Measurements from ENCODE around the gene S100B.
"Not testable (repeated sequence)": the region's sequence is repeated elsewhere in the genome, so short reads cannot be mapped to it uniquely, and the experiment has no call there.

Gene S100B

DNA sequence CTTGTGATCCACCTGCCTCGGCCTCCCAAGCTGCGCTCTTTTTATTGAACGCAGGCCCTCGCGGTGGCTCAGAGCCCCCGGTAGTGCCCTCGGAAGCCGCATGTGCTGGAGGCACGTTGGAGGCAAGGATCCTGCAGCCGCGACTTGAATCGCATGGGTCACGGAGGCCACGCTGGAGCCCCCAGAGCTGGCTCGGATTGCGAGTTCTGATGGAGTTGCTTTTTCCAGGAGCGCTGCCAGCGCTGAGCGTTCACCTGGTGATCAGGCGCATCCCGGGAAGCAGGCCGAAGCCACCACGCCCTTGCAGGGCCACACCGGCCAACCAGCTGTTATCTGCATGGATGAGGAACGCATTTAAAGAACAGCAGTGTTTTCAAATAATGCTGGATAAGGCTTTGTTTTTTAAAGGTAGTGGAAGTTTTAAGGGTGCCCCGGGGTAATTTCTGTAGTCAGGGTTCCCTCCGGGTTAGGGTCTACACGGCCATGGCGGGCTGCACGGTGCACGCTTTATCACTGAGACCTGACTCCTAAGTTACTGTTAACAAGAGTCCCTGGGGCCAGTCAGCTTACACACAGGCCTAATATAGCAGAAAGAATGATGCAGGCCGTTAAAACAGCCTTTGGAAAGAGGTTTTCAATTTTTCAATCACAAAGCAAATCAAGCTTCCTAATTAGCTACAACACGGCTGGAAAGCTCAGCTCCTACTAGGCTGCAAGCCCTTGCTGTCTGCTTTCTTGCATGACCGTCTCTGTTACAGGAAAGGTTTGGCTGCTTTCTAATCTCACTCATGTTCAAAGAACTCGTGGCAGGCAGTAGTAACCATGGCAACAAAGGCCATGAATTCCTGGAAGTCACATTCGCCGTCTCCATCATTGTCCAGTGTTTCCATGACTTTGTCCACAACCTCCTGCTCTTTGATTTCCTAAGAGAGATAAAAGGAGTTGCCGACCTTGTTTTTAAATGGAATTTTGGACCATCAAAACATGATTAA, 6.0 kb downstream of the S100B start:
- no peak for DNase-seq

DNA sequence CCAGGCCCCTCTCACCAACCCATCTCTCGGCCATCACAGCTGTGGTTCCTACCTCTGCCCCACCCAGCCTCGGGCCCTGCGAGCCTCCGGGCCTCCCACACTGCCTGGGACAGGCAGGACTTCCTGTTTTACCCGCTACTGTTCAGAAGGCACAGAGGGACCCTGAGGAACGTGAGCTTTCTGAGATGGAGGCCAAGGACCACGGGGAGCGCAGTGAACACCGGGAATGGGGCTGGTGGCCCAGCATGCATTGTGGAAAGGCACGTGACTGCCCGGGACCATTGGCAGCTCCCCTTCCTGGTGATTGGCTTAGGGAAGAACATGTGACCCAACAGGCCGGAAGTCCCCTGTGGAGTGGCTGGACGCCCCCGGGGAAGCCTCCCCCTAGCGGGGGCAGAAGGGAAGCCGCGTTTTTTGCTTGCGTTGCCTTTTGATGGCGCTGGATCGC, 7.0 kb downstream of the S100B start:
- no peak for DNase-seq

DNA sequence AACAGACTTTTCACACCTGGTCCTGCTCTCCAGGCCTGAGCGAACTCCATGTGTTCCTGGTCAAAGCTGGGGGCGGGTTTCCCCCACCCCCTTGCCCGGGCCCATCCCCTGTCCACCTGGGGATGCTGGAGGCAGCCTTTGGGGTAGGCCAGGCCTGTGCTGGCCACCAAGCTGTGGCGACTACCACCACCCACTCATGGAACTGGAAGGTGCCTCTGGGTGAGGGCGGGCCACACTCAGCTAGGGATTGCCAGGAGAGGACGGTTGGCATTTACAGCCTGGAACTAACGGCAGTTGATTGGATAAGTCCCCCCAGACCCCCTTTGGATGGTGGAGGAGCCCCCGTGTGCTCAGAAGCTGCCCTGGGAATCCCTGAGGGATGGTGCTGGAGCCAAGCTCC, 7.9 kb downstream of the S100B start:
- no peak for DNase-seq

DNA sequence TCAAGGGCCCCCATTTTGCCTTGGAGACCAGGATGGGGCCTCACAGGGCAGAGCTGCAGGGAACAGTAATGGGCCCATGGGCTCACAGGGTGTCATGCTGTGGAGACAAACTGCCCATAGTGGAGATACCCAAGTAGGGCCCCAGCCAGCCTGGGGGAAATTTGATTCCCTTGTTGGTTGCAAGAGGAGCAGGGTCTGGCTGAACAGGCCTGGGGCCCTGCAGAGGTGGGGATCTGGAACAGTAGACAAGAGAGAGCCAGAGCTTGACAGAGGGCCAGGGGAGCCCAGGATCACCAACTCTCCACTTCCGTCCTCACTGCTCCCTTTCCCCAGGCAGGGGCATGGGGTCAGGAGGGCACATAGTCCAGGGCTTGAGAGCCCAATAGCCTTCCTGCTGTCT, 8.7 kb downstream of the S100B start:
- no peak for DNase-seq

DNA sequence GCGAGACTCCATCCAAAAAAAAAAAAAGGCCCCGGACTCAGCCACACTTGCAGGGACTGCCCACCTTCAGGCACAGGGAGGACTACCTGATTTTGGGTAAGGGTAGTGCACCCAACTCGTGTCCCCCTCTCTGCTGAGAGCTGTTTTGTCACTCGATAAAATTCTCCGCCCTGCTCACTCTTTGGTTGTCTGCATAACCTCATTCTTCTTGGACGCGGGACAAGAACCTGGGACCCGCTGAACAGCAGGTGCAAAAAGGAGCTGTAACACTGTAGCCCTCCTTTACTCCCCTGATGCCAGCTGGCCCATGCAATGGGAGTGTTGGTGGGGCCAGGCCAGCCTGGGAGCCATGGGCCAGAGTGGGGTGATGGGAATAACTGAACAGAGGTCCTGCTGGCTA, 10.6 kb downstream of the S100B start:
- DNase-seq = no peak

DNA sequence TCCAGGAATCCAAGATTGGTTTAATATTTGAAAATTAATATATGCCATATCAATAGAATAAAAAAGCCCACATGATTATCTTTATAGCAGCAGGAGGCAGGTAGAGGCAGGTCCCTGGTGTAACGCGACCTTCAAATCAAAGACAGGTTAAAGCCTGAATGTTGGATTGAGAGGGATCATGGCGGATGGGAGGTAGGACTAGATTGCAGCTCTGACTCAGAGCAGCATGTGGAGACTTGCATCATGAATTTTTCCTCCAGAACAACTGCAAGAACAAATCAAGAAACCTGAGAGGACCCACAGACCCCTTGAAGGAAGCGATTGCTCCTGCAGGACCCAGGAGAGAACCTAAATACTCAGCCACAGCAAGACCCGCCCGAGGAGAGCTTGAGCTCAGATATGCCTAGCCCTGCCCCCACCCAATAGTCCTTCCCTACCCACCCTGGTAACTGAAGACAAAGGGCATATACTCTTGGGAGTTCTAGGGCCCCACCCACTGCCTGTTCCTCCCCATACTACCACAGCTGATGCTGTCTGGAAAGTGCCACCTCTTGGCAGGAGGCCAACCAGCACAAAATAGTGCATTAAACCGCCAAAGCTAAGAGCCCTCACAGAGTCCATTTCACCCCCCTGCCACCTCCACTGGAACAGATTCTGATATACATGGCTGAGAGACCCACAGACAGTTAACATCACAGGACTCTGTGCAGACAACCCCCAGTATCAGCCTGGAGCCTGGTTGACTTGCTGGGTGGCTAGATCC, 19.5 kb downstream of the S100B start:
- DNase-seq = no peak

GRCh38 chr21:46581780-46582307, 23.0 kb downstream of the S100B start:
- DNase-seq = no peak

DNA sequence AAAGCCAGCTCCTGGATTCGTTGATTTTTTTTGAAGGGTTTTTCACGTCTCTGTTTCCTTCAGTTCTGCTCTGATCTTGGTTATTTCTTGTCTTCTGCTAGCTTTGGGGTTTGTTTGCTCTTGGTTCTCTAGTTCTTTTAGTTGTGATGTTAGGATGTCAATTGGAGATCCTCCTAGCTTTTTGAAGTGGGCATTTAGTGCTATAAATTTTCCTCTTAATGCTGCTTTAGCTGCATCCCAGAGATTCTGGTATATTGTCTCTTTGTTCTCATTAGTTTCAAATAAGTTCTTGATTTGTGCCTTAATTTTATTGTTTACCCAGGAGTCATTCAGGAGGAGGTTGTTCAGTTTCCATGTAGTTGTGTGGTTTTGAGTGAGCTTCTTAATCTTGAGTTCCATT, 25.5 kb downstream of the S100B start:
- DNase-seq = not testable (repeated sequence)

GRCh38 chr21:46577786-46578185, 27.1 kb downstream of the S100B start:
- not testable (repeated sequence) for DNase-seq

DNA sequence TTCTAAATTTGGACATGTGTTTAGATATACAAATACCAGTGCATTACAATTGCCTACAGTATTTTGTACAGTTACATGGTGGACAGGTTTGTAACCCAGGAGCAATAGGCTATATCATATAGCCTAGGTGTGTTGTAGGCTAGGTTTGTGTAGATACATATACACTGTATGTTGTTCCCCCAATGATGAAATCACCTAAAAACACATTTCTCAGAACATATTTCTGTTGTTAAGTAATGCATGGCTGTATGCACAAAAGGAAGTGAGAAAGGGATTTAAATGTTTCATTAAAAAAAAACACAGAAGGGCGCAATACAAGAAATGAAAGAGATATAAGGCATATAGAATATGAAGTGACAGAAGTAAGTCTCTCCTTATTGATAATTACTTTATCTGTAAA, 32.0 kb downstream of the S100B start:
- DNase-seq = no peak

DNA sequence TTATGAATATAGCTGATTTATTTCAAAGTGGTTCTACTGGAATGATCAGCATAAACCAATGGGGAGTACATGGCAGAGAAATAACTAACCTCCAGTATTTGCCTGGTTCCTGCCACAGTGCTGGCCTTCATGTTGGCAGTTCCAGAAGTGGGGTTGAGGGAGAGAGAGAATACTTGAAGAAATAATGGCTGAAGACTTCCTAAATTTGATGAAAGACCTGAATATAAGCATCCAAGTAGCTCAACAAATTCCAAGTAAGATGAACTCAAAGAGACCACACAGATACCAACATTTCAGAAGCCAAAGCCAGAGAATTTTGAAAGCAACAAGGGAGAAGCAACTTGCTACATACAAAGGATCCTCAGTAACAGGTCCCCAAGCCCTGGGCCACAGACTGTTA, 34.3 kb downstream of the S100B start:
- DNase-seq = no peak

- DNase-seq = no peak
Measured at GRCh38 chr21:46570119-46570518, 34.8 kb downstream of the S100B start.

DNA sequence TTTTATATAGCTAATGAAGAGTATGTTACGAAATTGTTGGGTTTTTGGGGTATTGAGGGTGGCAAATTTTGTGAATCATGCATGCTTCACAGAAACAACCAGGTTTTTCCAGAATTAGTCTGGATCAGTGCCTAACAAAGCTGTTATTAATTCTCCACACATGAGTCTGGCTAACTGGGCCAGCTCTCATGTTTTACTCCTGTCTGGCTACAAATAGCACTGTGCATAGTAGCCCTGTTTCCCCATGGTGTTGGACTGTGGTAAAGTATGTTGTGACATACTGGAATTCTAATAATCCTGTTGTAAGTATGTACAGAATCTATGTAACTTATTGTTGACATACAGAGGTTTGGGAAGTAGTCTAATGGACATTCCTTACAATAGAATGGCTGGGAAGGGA, 35.8 kb downstream of the S100B start:
- DNase-seq = no peak

DNA sequence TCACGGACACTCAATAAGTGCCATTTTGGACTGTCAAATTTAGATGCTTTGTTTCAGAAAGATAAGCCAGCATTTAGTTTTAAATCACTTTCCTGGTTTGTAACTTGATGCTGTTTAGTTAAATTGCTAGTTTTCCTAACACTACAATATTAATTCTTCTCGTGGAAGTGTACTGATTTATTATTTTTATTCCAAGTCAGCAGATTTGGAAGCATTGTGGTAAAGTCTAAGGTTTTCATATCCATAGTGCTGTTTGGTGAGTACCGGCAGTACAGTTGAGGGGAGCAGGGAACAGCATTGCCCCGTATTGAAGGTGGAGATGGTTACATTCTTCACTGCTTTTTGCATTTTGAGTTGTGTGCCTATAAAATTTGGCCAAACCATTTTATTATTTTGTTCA, 36.3 kb downstream of the S100B start:
- DNase-seq = no peak

- DNase-seq = no peak
Measured at GRCh38 chr21:46567348-46567747, 37.5 kb downstream of the S100B start.

- no peak for DNase-seq
Measured at GRCh38 chr21:46564391-46564790, 40.5 kb downstream of the S100B start.

- DNase-seq = no peak
Measured at GRCh38 chr21:46562964-46563607, 41.8 kb downstream of the S100B start.

- no peak for DNase-seq
Measured at GRCh38 chr21:46562472-46562871, 42.4 kb downstream of the S100B start.

- DNase-seq = no peak
Measured at GRCh38 chr21:46561445-46562090, 43.3 kb downstream of the S100B start.

GRCh38 chr21:46560568-46561444, 44.1 kb downstream of the S100B start:
- no peak for DNase-seq

- DNase-seq = no peak
Measured at GRCh38 chr21:46559291-46559983, 45.4 kb downstream of the S100B start.

Measured in T1000 (cell line).